Ovary (tissue), 3 donors: ENCODE measurements around the gene KCNC2.

Experiments used
- POLR2A ChIP-seq: fragments of 450-650 bp; IDR thresholded peaks from one replicate; pipeline ENCODE4 v1.6.1; 2017; ENCODE audit warnings: antibody characterized with exemption, mild to moderate bottlenecking, moderate library complexity
- TF ChIP-seq, protein P1 (sequence below), 3 donors: fragments of 450-650 bp in 2 of 3; fragments of 200-600 bp in 1 of 3; IDR thresholded peaks; one replicate each; pipeline versions ENCODE4 v1.5.1 to v1.8.0; 2016 to 2022; ENCODE audit warnings: antibody characterized with exemption in 3 of 3, mild to moderate bottlenecking in 1 of 3
- donor health status: DM: no; HTN: no; CAD: no.

DNA sequence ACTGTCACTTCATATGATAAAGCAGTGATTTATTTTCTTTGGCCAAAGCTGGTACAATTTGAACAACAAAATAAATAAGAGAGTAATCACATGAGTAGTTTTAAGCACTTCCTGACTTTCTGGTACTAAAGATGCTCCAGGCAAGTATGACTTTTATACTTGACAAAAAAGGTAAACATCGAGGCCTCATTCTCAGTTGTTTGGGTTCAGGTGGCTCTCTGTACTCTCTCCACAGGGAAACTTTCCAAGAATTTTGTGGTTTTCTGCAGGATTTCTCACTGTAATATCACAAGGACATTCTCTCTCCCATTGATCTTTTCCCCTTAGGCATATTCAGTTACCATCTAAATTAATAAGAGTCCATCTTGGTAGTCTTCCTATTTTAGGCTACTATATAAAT lies 26.6 kb upstream of the KCNC2 start:
- TF ChIP-seq, protein P1, sequence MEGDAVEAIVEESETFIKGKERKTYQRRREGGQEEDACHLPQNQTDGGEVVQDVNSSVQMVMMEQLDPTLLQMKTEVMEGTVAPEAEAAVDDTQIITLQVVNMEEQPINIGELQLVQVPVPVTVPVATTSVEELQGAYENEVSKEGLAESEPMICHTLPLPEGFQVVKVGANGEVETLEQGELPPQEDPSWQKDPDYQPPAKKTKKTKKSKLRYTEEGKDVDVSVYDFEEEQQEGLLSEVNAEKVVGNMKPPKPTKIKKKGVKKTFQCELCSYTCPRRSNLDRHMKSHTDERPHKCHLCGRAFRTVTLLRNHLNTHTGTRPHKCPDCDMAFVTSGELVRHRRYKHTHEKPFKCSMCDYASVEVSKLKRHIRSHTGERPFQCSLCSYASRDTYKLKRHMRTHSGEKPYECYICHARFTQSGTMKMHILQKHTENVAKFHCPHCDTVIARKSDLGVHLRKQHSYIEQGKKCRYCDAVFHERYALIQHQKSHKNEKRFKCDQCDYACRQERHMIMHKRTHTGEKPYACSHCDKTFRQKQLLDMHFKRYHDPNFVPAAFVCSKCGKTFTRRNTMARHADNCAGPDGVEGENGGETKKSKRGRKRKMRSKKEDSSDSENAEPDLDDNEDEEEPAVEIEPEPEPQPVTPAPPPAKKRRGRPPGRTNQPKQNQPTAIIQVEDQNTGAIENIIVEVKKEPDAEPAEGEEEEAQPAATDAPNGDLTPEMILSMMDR (IDR thresholded peaks at IDR 0.05), result no peak
- no peak for TF ChIP-seq POLR2A
